DOHH2 (cell line): ENCODE results near the gene PRPH.

Experiments used
- H3F3A ChIP-seq: fragments of 200-600 bp; sonication (generic), shearing (Covaris generic); 2 replicates; pipeline ENCODE4 v1.6.0; 2016; ENCODE audit warnings: antibody characterized with exemption, mild to moderate bottlenecking; ENCODE audit not compliant: control insufficient read depth, insufficient read depth
- H3K27ac ChIP-seq: fragments of 200-600 bp; sonication (generic); 2 replicates; pipeline ENCODE4 v1.5.1; 2014; ENCODE audit warnings: low read depth, mild to moderate bottlenecking, low read length, moderate library complexity
- H3K27me3 ChIP-seq: fragments of 200-600 bp; sonication (generic); 2 replicates; pipeline ENCODE4 v1.6.1; 2014; ENCODE audit warnings: mild to moderate bottlenecking, low read length, mixed read lengths; ENCODE audit not compliant: control insufficient read depth
- H3K36me3 ChIP-seq: fragments of 200-600 bp; sonication (generic); 2 replicates; pipeline ENCODE4 v1.6.1; 2014; ENCODE audit warnings: mild to moderate bottlenecking, low read length, moderate library complexity, mixed read lengths; ENCODE audit not compliant: control insufficient read depth
- H3K4me1 ChIP-seq: fragments of 200-600 bp; sonication (generic); 2 replicates; pipeline ENCODE4 v1.6.1; 2014; ENCODE audit warnings: mild to moderate bottlenecking, low read length, mixed read lengths; ENCODE audit not compliant: control insufficient read depth
- H3K4me2 ChIP-seq: fragments of 200-600 bp; sonication (generic); 2 replicates; pipeline ENCODE4 v1.6.0; 2014; ENCODE audit warnings: mild to moderate bottlenecking, low read length, moderate library complexity
- H3K4me3 ChIP-seq: fragments of 200-600 bp; sonication (generic); 2 replicates; pipeline ENCODE4 v1.5.1; 2014; ENCODE audit warnings: mild to moderate bottlenecking, low read length, mixed read lengths
- H3K79me2 ChIP-seq: fragments of 200-600 bp; sonication (generic); 2 replicates; pipeline ENCODE4 v1.6.1; 2014; ENCODE audit warnings: mild to moderate bottlenecking, low read length, mixed read lengths; ENCODE audit not compliant: control insufficient read depth
- H3K9me2 ChIP-seq: fragments of 200-600 bp; sonication (generic); replicated peaks from 2 replicates; pipeline ENCODE4 v1.6.1; 2014; ENCODE audit warnings: mild to moderate bottlenecking, low read length, mixed read lengths; ENCODE audit not compliant: control insufficient read depth
- H3K9me3 ChIP-seq: fragments of 200-600 bp; sonication (generic); 2 replicates; pipeline ENCODE4 v1.6.1; 2014; ENCODE audit warnings: antibody characterized with exemption, low read length, mixed read lengths; ENCODE audit not compliant: control insufficient read depth, insufficient read depth
- H4K20me1 ChIP-seq: fragments of 200-600 bp; sonication (generic); 2 replicates; pipeline ENCODE4 v1.6.0; 2014; ENCODE audit warnings: low read depth, mild to moderate bottlenecking, antibody characterized with exemption, low read length, moderate library complexity; ENCODE audit not compliant: control insufficient read depth, insufficient read depth
- CTCF ChIP-seq: fragments of 200-600 bp; sonication (generic); IDR thresholded peaks from one replicate; pipeline ENCODE4 v1.5.1; 2014; ENCODE audit warnings: antibody characterized with exemption, mild to moderate bottlenecking, low read depth, low read length; ENCODE audit not compliant: poor library complexity, severe bottlenecking
- EZH2phosphoT487 ChIP-seq: fragments of 200-600 bp; sonication (generic); IDR thresholded peaks from 2 replicates; pipeline ENCODE4 v1.6.1; 2017; ENCODE audit warnings: borderline replicate concordance, mild to moderate bottlenecking, antibody characterized with exemption, low read length, moderate library complexity, mixed read lengths

PRPH gene

GRCh38 chr12:49327887-49328286 is 32.9 kb downstream of the PRPH start:
- H3F3A ChIP-seq = peaks cover 2% of the 10 kb centered on the region; the same call in 1 of the 2 replicates
- H3K27me3 ChIP-seq = no peaks in the 10 kb centered on the region

GRCh38 chr12:49328816-49329215 is 33.9 kb downstream of the PRPH start:
- H3K27me3 ChIP-seq = no peaks in the 10 kb centered on the region
- peaks cover 63% of the 10 kb centered on the region for H3K36me3 ChIP-seq
- H3K4me3 ChIP-seq = no peak overlapping the region
- no peak overlapping the region for H3K27ac ChIP-seq
- H3K9me3 ChIP-seq = no peaks in the 10 kb centered on the region
- H3K4me2 ChIP-seq = no peak overlapping the region
- peaks cover 9% of the 10 kb centered on the region; the same call in 1 of the 2 replicates for H3K4me1 ChIP-seq
- H3F3A ChIP-seq = peaks cover 2% of the 10 kb centered on the region; the same call in 1 of the 2 replicates
- TF ChIP-seq EZH2phosphoT487 (no peak), CTCF (no peak)
- no peaks in the 10 kb centered on the region for H4K20me1 ChIP-seq
- no peaks in the 10 kb centered on the region for H3K9me2 ChIP-seq
- H3K79me2 ChIP-seq = peaks cover 15% of the 10 kb centered on the region

More at GRCh38 chr12:49327887-49328286, 32.9 kb downstream of the PRPH start:
- Histone ChIP-seq H3K4me1 (peaks cover 10% of the 10 kb centered on the region; the same call in 1 of the 2 replicates), H3K4me3 (no peak overlapping the region), H3K79me2 (peaks cover 23% of the 10 kb centered on the region), H3K4me2 (no peak overlapping the region), H3K9me2 (no peaks in the 10 kb centered on the region), H3K36me3 (peaks cover 69% of the 10 kb centered on the region), H3K9me3 (no peaks in the 10 kb centered on the region), H4K20me1 (no peaks in the 10 kb centered on the region), H3K27ac (no peak overlapping the region)
- TF ChIP-seq EZH2phosphoT487 = no peak
- no peak for TF ChIP-seq CTCF

GRCh38 chr12:49330032-49330619 is 35.2 kb downstream of the PRPH start:
- TF ChIP-seq EZH2phosphoT487 = no peak
- TF ChIP-seq CTCF = no peak
- Histone ChIP-seq H3K4me2 (no peak overlapping the region), H3F3A (peaks cover 2% of the 10 kb centered on the region; the same call in 1 of the 2 replicates), H3K27me3 (no peaks in the 10 kb centered on the region), H3K4me1 (0 out of 2 replicates have a peak, but pooled peaks cover 3% of the 10 kb centered on the region), H3K9me3 (no peaks in the 10 kb centered on the region), H3K36me3 (peaks cover 51% of the 10 kb centered on the region), H4K20me1 (no peaks in the 10 kb centered on the region), H3K27ac (no peak overlapping the region), H3K9me2 (no peaks in the 10 kb centered on the region), H3K4me3 (no peak overlapping the region), H3K79me2 (peaks cover 6% of the 10 kb centered on the region)
